HCT116 (cell line): ENCODE data around the gene CHTOP. TPM values are rescaled to one million over a fixed set of nuclear protein-coding genes. Genes with fewer than 3 reads are reported as not detected.
"Not testable (repeated sequence)": the region's sequence is repeated elsewhere in the genome, so short reads cannot be mapped to it uniquely, and the experiment has no call there.

Source experiments
- ATAC-seq: fragments of 200-7000 bp; cut with Tn5 transposase; 2 replicates; pipeline ENCODE4 v1.9.1; 2020; ENCODE audit warnings: mild to moderate bottlenecking, moderate library complexity
- BruUV-seq: library from RNA; stranded (reverse); fragments of 400-500 nt; replicated peaks from 2 replicates; lab custom pipeline; 2021; lab: Mats Ljungman, UMichigan
- CTCF ChIA-PET: fragments of 300-600 bp; sonication (Branson Sonifier 250); formaldehyde crosslinking; loops from one replicate; lab custom pipeline; 2021; ENCODE audit warnings: antibody characterized with exemption; lab: Charles Lee
- POLR2A ChIA-PET: fragments of 300-600, 350-600 bp; sonication (Branson Sonifier 250); formaldehyde crosslinking; loops from one replicate; lab custom pipeline; 2021; ENCODE audit warnings: antibody characterized with exemption; lab: Charles Lee
- RAD21 ChIA-PET, 2 experiments: fragments of 300-600 bp; sonication (Branson Sonifier 250); formaldehyde crosslinking; loops; one replicate each; lab custom pipeline; 2023; ENCODE audit warnings: low total read pairs in 2 of 2; ENCODE audit not compliant: uncharacterized antibody in 2 of 2, unreplicated experiment in 2 of 2, low non-redundant PET in 1 of 2; lab: Charles Lee
- DNase-seq: peaks from one replicate; pipeline ENCODE4 v3.0.0-alpha.2; 2010; ENCODE audit warnings: low read depth, low spot score
- H2AFZ ChIP-seq: fragments of 200-600 bp; shearing (Covaris generic), sonication (generic); 2 replicates; pipeline ENCODE4 v1.6.1; 2017; ENCODE audit warnings: low read depth, mixed run types, mixed read lengths, antibody characterized with exemption, low read length; ENCODE audit not compliant: poor library complexity, severe bottlenecking
- H3K27ac ChIP-seq: 2 replicates; pipeline ENCODE4 v1.5.1; 2012; ENCODE audit warnings: low read depth, low read length
- H3K27me3 ChIP-seq: fragments of 200-600 bp; sonication (generic); 2 replicates; pipeline ENCODE4 v1.6.1; 2016; ENCODE audit warnings: mixed run types, low read length, mixed read lengths; ENCODE audit not compliant: insufficient read depth
- H3K36me3 ChIP-seq, 2 experiments: fragments of 200-500 bp in 1 of 2; fragments of 200-600 bp in 1 of 2; sonication (Bioruptor generic) in 1 of 2; sonication (generic) in 1 of 2; 2 replicates each; pipeline versions ENCODE4 v1.5.1 to v1.6.1; 2014 to 2016; ENCODE audit warnings: low read length in 2 of 2, inconsistent platforms in 1 of 2, mixed read lengths in 1 of 2, mixed run types in 1 of 2; ENCODE audit not compliant: insufficient read depth in 2 of 2, control insufficient read depth in 1 of 2
- H3K4me1 ChIP-seq, 2 experiments: fragments of 200-600 bp in 1 of 2; sonication (generic) in 1 of 2; 2 replicates each; pipeline versions ENCODE4 v1.5.1 to v1.6.1; 2012 to 2017; ENCODE audit warnings: low read length in 2 of 2, inconsistent platforms in 1 of 2, mild to moderate bottlenecking in 1 of 2, mixed read lengths in 1 of 2, mixed run types in 1 of 2, moderate library complexity in 1 of 2; ENCODE audit not compliant: insufficient read depth in 2 of 2, control insufficient read depth in 1 of 2
- H3K4me2 ChIP-seq: fragments of 200-600 bp; sonication (generic); 2 replicates; pipeline ENCODE4 v1.6.1; 2017; ENCODE audit warnings: mixed run types, low read length, mixed read lengths
- H3K4me3 ChIP-seq, 2 experiments: fragments of 200-600 bp in 1 of 2; sonication (generic) in 1 of 2; replicated peaks in 1 of 2; 2 replicates each; pipeline ENCODE4 v1.5.1; 2011 to 2016; ENCODE audit warnings: low read length in 2 of 2, control low read depth in 1 of 2, low read depth in 1 of 2, mild to moderate bottlenecking in 1 of 2, mixed read lengths in 1 of 2, mixed run types in 1 of 2
- H3K79me2 ChIP-seq: fragments of 200-600 bp; sonication (generic); 2 replicates; pipeline ENCODE4 v1.6.1; 2017; ENCODE audit warnings: mild to moderate bottlenecking, mixed run types, low read length, moderate library complexity, mixed read lengths; ENCODE audit not compliant: insufficient read depth
- H3K9ac ChIP-seq: fragments of 200-600 bp; sonication (generic); 2 replicates; pipeline ENCODE4 v1.6.1; 2016; ENCODE audit warnings: low read length, mixed read lengths
- H3K9me2 ChIP-seq: fragments of 200-600 bp; sonication (generic), shearing (Covaris generic); 2 replicates; pipeline ENCODE4 v1.6.1; 2017; ENCODE audit warnings: mixed run types, mild to moderate bottlenecking, moderate library complexity; ENCODE audit not compliant: insufficient read depth
- H3K9me3 ChIP-seq, 2 experiments: fragments of 200-500 bp in 1 of 2; fragments of 200-600 bp in 1 of 2; sonication (Bioruptor generic) in 1 of 2; sonication (generic) in 1 of 2; 2 replicates each; pipeline ENCODE4 v1.6.1; 2014 to 2017; ENCODE audit warnings: low read length in 2 of 2, mixed read lengths in 2 of 2, inconsistent platforms in 1 of 2, low read depth in 1 of 2, mild to moderate bottlenecking in 1 of 2, mixed run types in 1 of 2, moderate library complexity in 1 of 2; ENCODE audit not compliant: control insufficient read depth in 1 of 2, insufficient read depth in 1 of 2
- H4K20me1 ChIP-seq: fragments of 200-600 bp; sonication (generic), shearing (Covaris generic); 2 replicates; pipeline ENCODE4 v1.6.1; 2017; ENCODE audit warnings: mixed run types, mild to moderate bottlenecking, moderate library complexity; ENCODE audit not compliant: insufficient read depth
- ATF3 ChIP-seq: IDR thresholded peaks from 2 replicates; pipeline ENCODE4 v1.6.1; 2012
- CBX3 ChIP-seq: IDR thresholded peaks from 2 replicates; pipeline ENCODE4 v1.6.1; 2012; ENCODE audit warnings: low read depth
- EGR1 ChIP-seq: IDR thresholded peaks from 2 replicates; pipeline ENCODE4 v1.6.1; 2012; ENCODE audit warnings: low read depth
- ELF1 ChIP-seq: IDR thresholded peaks from 2 replicates; pipeline ENCODE4 v1.6.1; 2012; ENCODE audit warnings: low read depth, borderline replicate concordance
- EZH2 ChIP-seq: fragments of 200-600 bp; sonication (generic); IDR thresholded peaks from 2 replicates; pipeline ENCODE4 v1.6.1; 2017; ENCODE audit warnings: antibody characterized with exemption, mixed run types
- JUND ChIP-seq: IDR thresholded peaks from 2 replicates; pipeline ENCODE4 v1.6.1; 2012
- MAX ChIP-seq: IDR thresholded peaks from 2 replicates; pipeline ENCODE4 v1.6.1; 2012
- POLR2A ChIP-seq: IDR thresholded peaks from 2 replicates; pipeline ENCODE4 v1.7.0; 2011; ENCODE audit warnings: borderline replicate concordance; ENCODE audit not compliant: insufficient read depth, insufficient read length; ENCODE audit errors: extremely low read depth
- POLR2AphosphoS5 ChIP-seq: IDR thresholded peaks from 2 replicates; pipeline ENCODE4 v1.6.1; 2011; ENCODE audit warnings: mild to moderate bottlenecking, low read depth, low read length, moderate library complexity
- SP1 ChIP-seq: IDR thresholded peaks from 2 replicates; pipeline ENCODE4 v1.6.1; 2012; ENCODE audit warnings: low read depth
- SRF ChIP-seq: IDR thresholded peaks from 2 replicates; pipeline ENCODE4 v1.6.1; 2012; ENCODE audit warnings: low read depth
- YY1 ChIP-seq: IDR thresholded peaks from 2 replicates; pipeline ENCODE4 v1.6.1; 2011; ENCODE audit warnings: low read length, low read depth, moderate library complexity, mild to moderate bottlenecking; ENCODE audit not compliant: insufficient replicate concordance; ENCODE audit errors: extremely low read depth
- ZBTB33 ChIP-seq: IDR thresholded peaks from 2 replicates; pipeline ENCODE4 v1.6.1; 2011; ENCODE audit warnings: mild to moderate bottlenecking, low read length, moderate library complexity; ENCODE audit not compliant: insufficient replicate concordance; ENCODE audit errors: extremely low read depth
- ZFX ChIP-seq: fragments of 450-650 bp; IDR thresholded peaks from 2 replicates; pipeline ENCODE4 v1.6.1; 2017
- intact Hi-C: fragments of 100-400 bp; cut with micrococcal nuclease; formaldehyde crosslinking; loops from 2 replicates; pipeline ENCODE4 v1.10.0; 2022
- total RNA-seq: library from RNA; stranded (reverse); gene quantifications from one replicate; pipeline ENCODE4 v1.2.1, GENCODE V29; 2021; ENCODE audit not compliant: unreplicated experiment

CHTOP gene
- total RNA-seq, 1 experiment from 2014 or later, result 110 TPM

GRCh38 chr1:153663211-153663610 is 29.3 kb downstream of the CHTOP start (continued):
- TF ChIP-seq ZBTB33 (no peak), ZFX (no peak), ATF3 (no peak), EZH2 (no peak), CBX3 (no peak)
- TF ChIP-seq, all 23 proteins: peak for 0

GRCh38 chr1:153667439-153667838 is 33.6 kb downstream of the CHTOP start:
- ChIA-PET CTCF (no interaction called here), RAD21 (no interaction called here), POLR2A (interaction anchor here (1.6 kb wide), 1 partner anchor 33 kb away, joined by 3 read pairs; no protein-coding TSS in a partner anchor)
- no TSS peak for BruUV-seq
- Histone ChIP-seq H3K4me3 (no peak overlapping the region), H3K4me2 (no peak overlapping the region), H3K9ac (no peak overlapping the region), H3K27me3 (no peaks in the 10 kb centered on the region), H3K36me3 (peaks cover 62 to 75% of the 10 kb centered on the region in 2 experiments), H2AFZ (no peak overlapping the region), H3K27ac (no peak overlapping the region), H3K9me3 (no peaks in the 10 kb centered on the region), H3K4me1 (peaks cover 10 to 22% of the 10 kb centered on the region in 2 experiments), H3K9me2 (no peaks in the 10 kb centered on the region), H3K79me2 (peaks cover 67% of the 10 kb centered on the region), H4K20me1 (no peaks in the 10 kb centered on the region)
- intact Hi-C loops, result no loop called here
- TF ChIP-seq SRF, result no peak
- TF ChIP-seq YY1, result no peak
- TF ChIP-seq ELF1, result no peak
- no peak for TF ChIP-seq ZFX
- TF ChIP-seq ATF3, result no peak
- no peak for TF ChIP-seq ZBTB33
- TF ChIP-seq JUND, result no peak
- TF ChIP-seq EZH2, result no peak
- TF ChIP-seq CBX3, result no peak
- no peak for TF ChIP-seq MAX
- no peak for TF ChIP-seq EGR1
- TF ChIP-seq SP1, result no peak
- TF ChIP-seq POLR2AphosphoS5, result no peak
- TF ChIP-seq POLR2A, result no peak
- no peak for ATAC-seq
- DNase-seq, result no peak

- H3K36me3 ChIP-seq, result peaks cover 51 to 63% of the 10 kb centered on the region in 2 experiments
- CTCF ChIA-PET, result not testable (repeated sequence)
These were observed 34.8 kb downstream of the CHTOP start for GRCh38 chr1:153668672-153669071.

More at GRCh38 chr1:153668672-153669071, 34.8 kb downstream of the CHTOP start:
- H3K4me3 ChIP-seq, H3K27me3 ChIP-seq, ATAC-seq, H4K20me1 ChIP-seq, H3K9ac ChIP-seq, intact Hi-C loops, H3K27ac ChIP-seq, H3K9me2 ChIP-seq, RAD21 ChIA-PET, H2AFZ ChIP-seq, DNase-seq, H3K9me3 ChIP-seq, BruUV-seq: not testable (repeated sequence)
- Histone ChIP-seq H3K4me1 (peaks cover 10 to 24% of the 10 kb centered on the region in 2 experiments), H3K4me2 (peak overlapping the region; percentile 91; the same call in 1 of the 2 replicates), H3K79me2 (peaks cover 67% of the 10 kb centered on the region)
- POLR2A ChIA-PET, result interaction anchor here (0.7 to 1.6 kb wide), 2 partner anchors 10 to 34 kb away, joined by 3 read pairs; no protein-coding TSS in a partner anchor
